K562 treated with DMSO at 1 percent for 12 hours (cell line): Measurements from ENCODE around the gene PLPP2. TPM values are rescaled to one million over a fixed set of nuclear protein-coding genes. Genes with fewer than 3 reads are reported as not detected.

Experiments used
- total RNA-seq: library from RNA; unstranded; fragments of 300-600 nt; gene quantifications from 2 replicates; pipeline ENCODE4 v1.2.3, GENCODE V29; 2022; ENCODE audit not compliant: insufficient read depth

The PLPP2 gene
- total RNA-seq, result not detected in 2 replicates

GRCh38 chr19:291006-291521 is at the start of gene PLPP2:
Gene PLPP2, minus strand, starts transcription at chr19:291403. Its CDS starts 67 bp downstream, at chr19:291336.

Other genes starting within 250 kb of the PLPP2 start
- 0.79 TPM in 1 of 2 replicates, not detected in the other for gene OR4F17, start 184.3 kb downstream of the PLPP2 start, total RNA-seq
- gene MIER2, start 53.4 kb upstream of the PLPP2 start, total RNA-seq, result 29.8 and 31.5 TPM in 2 replicates
- not detected in 2 replicates for gene C2CD4C, start 117.7 kb upstream of the PLPP2 start, total RNA-seq
- gene SHC2, start 169.6 kb upstream of the PLPP2 start, total RNA-seq, result 0.49 and 2.1 TPM in 2 replicates
- gene MADCAM1, start 205.1 kb upstream of the PLPP2 start, total RNA-seq, result 1.0 TPM in 1 of 2 replicates, not detected in the other
- gene TPGS1, start 216.1 kb upstream of the PLPP2 start, total RNA-seq, result 50.0 and 96.2 TPM in 2 replicates
- gene CDC34, start 240.4 kb upstream of the PLPP2 start, total RNA-seq, result 134 and 173 TPM in 2 replicates